Heart left ventricle (tissue), 16 donors: ENCODE data around the gene PEPD. TPM values are rescaled to one million over a fixed set of nuclear protein-coding genes. Genes with fewer than 3 reads are reported as not detected.
"Not testable (repeated sequence)": the region's sequence is repeated elsewhere in the genome, so short reads cannot be mapped to it uniquely, and the experiment has no call there.

ENCODE experiments used
- ATAC-seq, 4 donors: fragments of 200-7000 bp; cut with Tn5 transposase; one replicate each; pipeline ENCODE4 v1.9.1; 2020 to 2022; ENCODE audit warnings: moderate library complexity in 4 of 4, mild to moderate bottlenecking in 3 of 4, moderate number of reproducible peaks in 1 of 4
- DNase-seq, 5 donors: peaks; one replicate each; pipeline ENCODE4 v3.0.0-alpha.2; 2020
- H3K27ac ChIP-seq, 12 donors: fragments of 200-600 bp; sonication (generic) in 4 of 12; one replicate each; pipeline versions ENCODE4 v1.5.0 to v1.8.0; 2016 to 2022; ENCODE audit warnings: mild to moderate bottlenecking in 2 of 12
- H3K27me3 ChIP-seq, 9 donors: fragments of 200-600 bp; sonication (generic) in 2 of 9; one replicate each; pipeline versions ENCODE4 v1.5.1 to v1.8.0; 2016 to 2022; ENCODE audit warnings: mild to moderate bottlenecking in 3 of 9
- H3K36me3 ChIP-seq, 9 donors: fragments of 200-600 bp; sonication (generic) in 2 of 9; one replicate each; pipeline versions ENCODE4 v1.5.0 to v1.8.0; 2018 to 2022; ENCODE audit warnings: mild to moderate bottlenecking in 2 of 9
- H3K4me1 ChIP-seq, 12 donors: fragments of 200-600 bp; sonication (generic) in 4 of 12; one replicate each; pipeline versions ENCODE4 v1.5.0 to v1.8.0; 2016 to 2022; ENCODE audit warnings: mild to moderate bottlenecking in 3 of 12
- H3K4me3 ChIP-seq, 12 donors: fragments of 200-600 bp; sonication (generic) in 4 of 12; one replicate each; pipeline versions ENCODE4 v1.5.0 to v1.8.0; 2017 to 2022; ENCODE audit warnings: mild to moderate bottlenecking in 9 of 12, moderate library complexity in 4 of 12
- H3K9me3 ChIP-seq, 12 donors: fragments of 200-600 bp; sonication (generic) in 4 of 12; one replicate each; pipeline versions ENCODE4 v1.5.0 to v1.8.0; 2016 to 2022; ENCODE audit warnings: mild to moderate bottlenecking in 1 of 12
- CTCF ChIP-seq, 12 donors: fragments of 200-600 bp; sonication (generic) in 4 of 12; IDR thresholded peaks; one replicate each; pipeline versions ENCODE4 v1.5.0 to v1.8.0; 2018 to 2022; ENCODE audit warnings: antibody characterized with exemption in 12 of 12, mild to moderate bottlenecking in 5 of 12
- POLR2A ChIP-seq, 2 donors: fragments of 450-650 bp; IDR thresholded peaks; one replicate each; pipeline ENCODE4 v1.6.1; 2017; ENCODE audit warnings: antibody characterized with exemption in 2 of 2, mild to moderate bottlenecking in 2 of 2, moderate library complexity in 2 of 2
- WGBS, 4 donors: extraction: QIAGEN DNeasy Blood & Tissue Kit in 2 of 4; methylation state at CpG; one replicate each; pipeline versions ENCODE4 v1.1.5 to v1.1.7; 2013 to 2018; 5-methylcytosine and 5-hydroxymethylcytosine counted together
- intact Hi-C, 10 donors: fragments of 100-400 bp; cut with DNase I; formaldehyde crosslinking; loops; one replicate each; pipeline versions ENCODE4 v1.11.1 to v1.14.2; 2022
- polyA plus RNA-seq, 2 donors: library from polyadenylated mRNA; stranded (reverse); fragments of 200-250 nt; gene quantifications; one replicate each; pipeline ENCODE4 v1.2.3, GENCODE V29; 2013
- total RNA-seq, 9 donors: library from RNA; depleted of rRNA in 2 of 9; stranded (reverse); fragments of >200 nt in 2 of 9; fragmentation: NEBNext Ultra II Directional in 3 of 9; extraction: Animal tissue kit (Norgen Biotek cat#: 25700) in 3 of 9; gene quantifications; one replicate each; pipeline versions ENCODE4 v1.1.0 to v1.2.4, GENCODE V29; 2016 to 2023
- donor health status: ischemic (EF 13 %, LVEDD 7.1; RV severe dilation, severe dysfunction).
- donor health status: healthy with polysubstance abuse.
- donor health status: DM: no; HTN: yes; CAD: no.
- donor health status: DM: no; HTN: no; CAD: no.
- donor health status: ischemic (EF 25% LVEDD 6.9; RV normal size, moderate dysfunction).
- donor health status: ischemic (EF 25% LVEDD 5.7; RV mildly dilated, moderate dysfunction).
- donor health status: healthy.
- donor health status: DM: yes; HTN: yes; CAD: no.
- donor health status: ischemic (EF 35%, LVEDD 5.7; RV mildly dilated, moderate dysfunction).
- donor health status: nonischemic (EF 11% LVEDD 7.7; RV severe dilation, severe dysfunction).
- donor health status: DM: yes; HTN: yes; CAD: no.
- donor health status: PGD.
- donor health status: ischemic (EF 29% LVEDD 5.4; RV normal size, mild dysfunction).
- donor health status: nonischemic (EF 23%, LVEDD 6.1; RV moderate dilation, normal function).

The PEPD gene
- total and polyA plus RNA-seq, 11 donors: 19.4 to 45.7 (median 29.9) TPM

DNA sequence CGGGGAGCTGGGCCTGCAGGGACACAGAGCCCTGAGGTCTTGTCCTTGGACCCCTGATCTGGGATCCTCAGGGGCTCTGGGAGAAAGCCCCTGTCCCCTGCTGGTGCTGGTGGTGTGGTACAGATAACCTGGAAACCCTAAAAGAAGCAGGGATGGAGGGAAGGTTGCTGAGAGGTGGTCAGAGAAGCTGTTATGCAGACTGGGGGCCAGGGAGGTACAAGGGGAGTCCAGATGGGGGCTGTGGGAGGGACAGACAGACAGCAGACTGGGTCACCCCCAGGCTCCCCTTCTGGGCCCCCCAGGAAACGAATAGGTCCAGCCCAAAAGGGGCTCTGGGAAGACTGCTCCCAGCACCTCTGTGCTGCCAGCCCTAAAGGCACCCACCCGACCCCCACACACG, 34.7 kb upstream of the PEPD start:
- DNase-seq (no peak), ATAC-seq (no peak)
- H3K9me3 ChIP-seq: no peaks in the 10 kb centered on the region
- WGBS, 4 donors: 49 to 74% (median 55%) methylated on average over 2 to 4 of the region's 4 CpGs
- no peaks in the 10 kb centered on the region for H3K4me1 ChIP-seq
- no peaks in the 10 kb centered on the region for H3K36me3 ChIP-seq
- intact Hi-C loops: no loop called here
- TF ChIP-seq CTCF (IDR thresholded peaks at IDR 0.05): no peak
- no peak for TF ChIP-seq POLR2A (IDR thresholded peaks at IDR 0.05)
- no peak overlapping the region for H3K27ac ChIP-seq
- peaks cover 0 to 3% (median 0%) of the 10 kb centered on the region in 9 donors for H3K27me3 ChIP-seq
- H3K4me3 ChIP-seq: no peak overlapping the region

- H3K4me1 ChIP-seq, intact Hi-C loops, H3K27me3 ChIP-seq, H3K9me3 ChIP-seq, ATAC-seq, H3K36me3 ChIP-seq, DNase-seq, H3K27ac ChIP-seq, H3K4me3 ChIP-seq: not testable (repeated sequence)
- WGBS, 4 donors: 54 to 64% (median 56%) methylated on average over 4 of the region's 4 CpGs
These were observed 34.1 kb upstream of the PEPD start for GRCh38 chr19:33555726-33556125.

DNA sequence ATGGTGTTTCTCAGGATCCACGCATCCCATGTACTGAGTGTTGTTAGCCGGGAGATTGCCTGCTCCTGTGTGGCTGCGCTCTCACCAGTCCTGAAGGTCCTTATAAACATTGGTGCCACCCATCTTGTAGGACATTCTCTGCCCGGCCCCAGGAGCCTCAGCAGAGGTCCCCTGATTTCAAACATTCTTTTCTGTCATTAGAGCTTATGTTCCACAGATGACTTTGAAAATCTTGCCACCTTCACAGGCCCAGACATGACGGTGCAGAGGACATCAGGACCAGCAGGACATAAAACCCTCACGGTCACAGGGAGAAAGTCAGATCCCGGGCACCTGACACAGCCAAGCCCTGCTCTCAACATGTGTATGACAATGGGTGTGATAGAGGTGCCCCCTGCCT, 33.2 kb upstream of the PEPD start:
- no peaks in the 10 kb centered on the region for H3K36me3 ChIP-seq
- TF ChIP-seq POLR2A (IDR thresholded peaks at IDR 0.05): no peak
- TF ChIP-seq CTCF (IDR thresholded peaks at IDR 0.05): no peak
- no peaks in the 10 kb centered on the region for H3K4me1 ChIP-seq
- H3K9me3 ChIP-seq: no peaks in the 10 kb centered on the region
- no peak for ATAC-seq
- H3K27ac ChIP-seq: no peak overlapping the region
- DNase-seq: no peak
- H3K27me3 ChIP-seq: peaks cover 0 to 7% (median 0%) of the 10 kb centered on the region in 9 donors
- 77 to 89% (median 84%) methylated on average over 7 of the region's 7 CpGs for WGBS, 4 donors
- no peak overlapping the region for H3K4me3 ChIP-seq
- intact Hi-C loops: no loop called here

DNA sequence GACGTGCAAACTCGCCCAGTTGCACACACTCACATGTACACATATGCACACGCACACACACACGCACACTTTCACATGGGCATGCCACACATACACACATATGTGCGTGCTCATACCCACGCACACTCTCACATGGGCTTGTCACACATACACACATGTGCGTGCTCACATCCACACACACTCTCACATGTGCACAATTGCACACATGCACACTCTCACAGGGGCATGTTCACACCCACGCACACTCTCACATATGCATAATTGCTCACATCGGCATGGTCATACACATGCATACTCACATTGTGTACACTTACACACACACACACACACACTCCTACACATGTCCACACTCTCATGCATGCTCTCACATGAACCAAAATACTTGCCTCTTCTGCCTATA, 32.8 kb upstream of the PEPD start:
- WGBS, 4 donors: 86 to 90% (median 88%) methylated on average over 9 of the region's 9 CpGs
- H3K27ac ChIP-seq: no peak overlapping the region
- H3K4me1 ChIP-seq: no peaks in the 10 kb centered on the region
- peaks cover 0 to 7% (median 0%) of the 10 kb centered on the region in 9 donors for H3K27me3 ChIP-seq
- TF ChIP-seq CTCF (IDR thresholded peaks at IDR 0.05) (no peak), POLR2A (IDR thresholded peaks at IDR 0.05) (no peak)
- DNase-seq (no peak), ATAC-seq (no peak)
- H3K4me3 ChIP-seq: no peak overlapping the region
- no peaks in the 10 kb centered on the region for H3K36me3 ChIP-seq
- intact Hi-C loops: no loop called here
- no peaks in the 10 kb centered on the region for H3K9me3 ChIP-seq

DNA sequence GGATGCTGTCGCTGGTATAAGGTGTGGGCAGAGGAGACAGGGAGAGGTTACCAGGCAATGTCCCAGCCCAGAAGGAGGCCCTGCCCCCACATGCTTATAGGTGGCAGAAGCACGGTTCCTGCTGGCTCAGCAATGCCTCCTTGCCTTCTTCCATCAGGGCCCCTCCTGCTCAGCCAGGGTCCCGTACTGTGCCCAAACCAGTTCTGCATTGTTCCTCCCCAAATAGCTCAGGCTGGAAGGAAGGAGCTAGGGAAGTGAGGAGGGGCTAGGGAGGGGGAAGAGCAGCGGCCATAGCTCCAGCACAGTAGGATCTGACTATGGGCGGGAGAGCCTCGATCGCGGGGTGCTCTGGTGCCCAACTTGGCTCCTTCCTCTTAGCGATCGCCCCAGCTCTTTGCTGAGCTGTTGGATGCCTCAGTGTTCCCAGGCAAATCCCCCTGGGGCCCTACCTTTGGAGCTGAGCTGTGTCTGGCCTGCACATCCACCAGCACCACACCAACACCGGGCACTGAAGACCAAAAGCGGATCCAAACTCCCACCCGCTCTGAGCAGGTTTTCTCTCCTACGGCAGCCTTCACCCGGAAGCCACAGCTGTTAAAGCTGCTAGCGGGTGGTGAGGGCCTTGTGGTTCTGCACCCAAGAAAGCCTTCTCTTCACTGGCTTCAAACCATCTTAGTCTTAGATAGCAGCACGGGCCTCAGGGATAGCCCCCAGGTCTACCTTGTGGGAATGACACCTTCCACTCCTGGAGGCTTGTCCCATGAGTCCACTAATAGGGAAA, 32.1 kb upstream of the PEPD start:
- ATAC-seq: no peak
- intact Hi-C loops: no loop called here

More for the DNA sequence above, 32.1 kb upstream of the PEPD start:
- H3K9me3 ChIP-seq: no peaks in the 10 kb centered on the region
- WGBS, 4 donors: 76 to 82% (median 78%) methylated on average over 14 to 17 of the region's 17 CpGs
- no peak for TF ChIP-seq POLR2A (IDR thresholded peaks at IDR 0.05)
- no peak for TF ChIP-seq CTCF (IDR thresholded peaks at IDR 0.05)
- H3K4me3 ChIP-seq: no peak overlapping the region
- peaks cover 0 to 7% (median 0%) of the 10 kb centered on the region in 9 donors for H3K27me3 ChIP-seq
- DNase-seq: no peak
- no peaks in the 10 kb centered on the region for H3K4me1 ChIP-seq
- H3K27ac ChIP-seq: no peak overlapping the region
- H3K36me3 ChIP-seq: no peaks in the 10 kb centered on the region
